Left ventricle myocardium inferior (tissue), 1 donor: Measurements from ENCODE around the gene FRMD3. TPM values are rescaled to one million over a fixed set of nuclear protein-coding genes. Genes with fewer than 3 reads are reported as not detected.

ENCODE experiments used
- DNase-seq: peaks from one replicate; pipeline ENCODE4 v3.0.0-alpha.2; 2020
- H3K27ac ChIP-seq: fragments of 200-600 bp; replicated peaks from 2 replicates; pipeline ENCODE4 v1.8.0; 2021
- H3K27me3 ChIP-seq: fragments of 200-600 bp; 2 replicates; pipeline ENCODE4 v1.8.0; 2021; ENCODE audit warnings: low read depth
- H3K36me3 ChIP-seq: fragments of 200-600 bp; 2 replicates; pipeline ENCODE4 v1.8.0; 2021
- H3K4me1 ChIP-seq: fragments of 200-600 bp; 2 replicates; pipeline ENCODE4 v1.8.0; 2021
- H3K4me3 ChIP-seq: fragments of 200-600 bp; 2 replicates; pipeline ENCODE4 v1.8.0; 2021; ENCODE audit warnings: mild to moderate bottlenecking, moderate library complexity
- H3K9me3 ChIP-seq: fragments of 200-600 bp; replicated peaks from 2 replicates; pipeline ENCODE4 v1.8.0; 2021
- CTCF ChIP-seq: fragments of 200-600 bp; IDR thresholded peaks from 2 replicates; pipeline ENCODE4 v1.8.0; 2021; ENCODE audit warnings: antibody characterized with exemption, mild to moderate bottlenecking, borderline replicate concordance
- intact Hi-C: fragments of 100-400 bp; cut with micrococcal nuclease; formaldehyde crosslinking; loops from one replicate; pipeline ENCODE4 v1.11.0; 2022
- total RNA-seq: library from RNA; stranded (reverse); fragmentation: NEBNext Ultra II Directional; extraction: Animal tissue kit (Norgen Biotek cat#: 25700); gene quantifications from one replicate; pipeline ENCODE4 v1.2.1, GENCODE V29; 2021
- donor health status: DM: no; HTN: yes; CAD: no; lungs with severe emphysema.

Gene FRMD3
- total RNA-seq, 1 donor from 2014 or later, result 131 TPM

- intact Hi-C loops, result no loop called here
- TF ChIP-seq CTCF, result no peak
- H3K27ac ChIP-seq, result peak overlapping the region; percentile 85
- DNase-seq, result no peak
- peaks cover under 1% of the 10 kb centered on the region for H3K9me3 ChIP-seq
- H3K4me3 ChIP-seq, result no peak overlapping the region
- no peaks in the 10 kb centered on the region for H3K27me3 ChIP-seq
- H3K36me3 ChIP-seq, result peaks cover 3% of the 10 kb centered on the region
- H3K4me1 ChIP-seq, result peaks cover 70% of the 10 kb centered on the region
Measured at GRCh38 chr9:83466351-83466750, 71.8 kb downstream of the FRMD3 start.

GRCh38 chr9:83459830-83460229, 78.4 kb downstream of the FRMD3 start:
- peaks cover 7% of the 10 kb centered on the region for H3K36me3 ChIP-seq
- peak overlapping the region; percentile 13 for H3K27ac ChIP-seq
- intact Hi-C loops, result no loop called here
- no peak for TF ChIP-seq CTCF
- H3K27me3 ChIP-seq, result no peaks in the 10 kb centered on the region
- peaks cover 16% of the 10 kb centered on the region for H3K4me1 ChIP-seq
- no peak for DNase-seq
- peaks cover 7% of the 10 kb centered on the region for H3K9me3 ChIP-seq
- H3K4me3 ChIP-seq, result no peak overlapping the region

- Histone ChIP-seq H3K27me3 (no peaks in the 10 kb centered on the region), H3K9me3 (peaks cover 7% of the 10 kb centered on the region), H3K4me1 (peaks cover 9% of the 10 kb centered on the region), H3K27ac (no peak overlapping the region), H3K36me3 (peaks cover 7% of the 10 kb centered on the region), H3K4me3 (no peak overlapping the region)
- no peak for DNase-seq
- TF ChIP-seq CTCF, result no peak
- intact Hi-C loops, result no loop called here
Measured at GRCh38 chr9:83458530-83458929, 79.7 kb downstream of the FRMD3 start.

GRCh38 chr9:83457005-83457404, 81.2 kb downstream of the FRMD3 start:
- Histone ChIP-seq H3K9me3 (peaks cover 7% of the 10 kb centered on the region), H3K4me3 (no peak overlapping the region), H3K4me1 (peaks cover 9% of the 10 kb centered on the region), H3K27me3 (no peaks in the 10 kb centered on the region), H3K36me3 (peaks cover 5% of the 10 kb centered on the region), H3K27ac (no peak overlapping the region)
- no peak for TF ChIP-seq CTCF
- no peak for DNase-seq
- intact Hi-C loops, result no loop called here

- DNase-seq, result no peak
- intact Hi-C loops, result no loop called here
- peaks cover 3% of the 10 kb centered on the region for H3K36me3 ChIP-seq
Measured at GRCh38 chr9:83456226-83456625, 82.0 kb downstream of the FRMD3 start.

More at GRCh38 chr9:83456226-83456625, 82.0 kb downstream of the FRMD3 start:
- peaks cover 5% of the 10 kb centered on the region for H3K9me3 ChIP-seq
- no peak overlapping the region for H3K4me3 ChIP-seq
- peaks cover 9% of the 10 kb centered on the region for H3K4me1 ChIP-seq
- no peak overlapping the region for H3K27ac ChIP-seq
- TF ChIP-seq CTCF, result no peak
- H3K27me3 ChIP-seq, result no peaks in the 10 kb centered on the region
